ENCODE results near the gene PSMD7.

DNA sequence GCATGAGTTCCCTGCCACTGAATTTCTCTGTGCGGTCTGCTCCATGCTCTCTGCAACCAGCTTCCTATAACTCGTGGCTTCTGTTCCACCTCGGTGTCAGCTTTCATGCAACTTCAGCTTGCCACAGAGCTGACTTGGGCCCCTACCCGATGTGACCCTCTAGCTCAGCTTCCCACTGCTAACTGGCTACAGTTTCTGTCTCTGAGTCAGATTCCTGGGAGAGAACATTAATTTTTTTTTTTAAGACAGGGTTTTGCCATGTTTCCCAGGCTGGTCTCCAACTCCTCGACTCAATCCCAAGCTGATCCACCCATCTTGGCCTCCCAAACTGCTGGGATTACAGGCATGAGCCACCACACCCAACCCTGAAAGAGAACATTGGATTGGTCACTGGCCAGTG, 35.5 kb upstream of the PSMD7 start:
- TF ChIP-seq CTCF (conservative IDR thresholded peaks at IDR 0.05; ENCODE audit: low read depth in 2 of 2) (no peak), POLR2AphosphoS5 (IDR thresholded peaks at IDR 0.05; ENCODE audit: low read depth) (no peak), REST (IDR thresholded peaks at IDR 0.05; ENCODE audit: unreplicated experiment) (no peak), EZH2 (IDR thresholded peaks at IDR 0.05; ENCODE audit: low read depth, unreplicated experiment) (no peak), CREB1 (CRISPR knock-in tag; IDR thresholded peaks at IDR 0.05; ENCODE audit: low read depth) (no peak), EZH2phosphoT487 (IDR thresholded peaks at IDR 0.05; ENCODE audit: unreplicated experiment) (no peak), STAT1 (IDR thresholded peaks at IDR 0.05; ENCODE audit: unreplicated experiment) (no peak), JUNB (IDR thresholded peaks at IDR 0.05; ENCODE audit: unreplicated experiment) (no peak)

Data from GM23338 (cell line).